H9 (cell line): ENCODE measurements around the gene IZUMO2. TPM values are rescaled to one million over a fixed set of nuclear protein-coding genes. Genes with fewer than 3 reads are reported as not detected.
"Not testable (repeated sequence)": the region's sequence is repeated elsewhere in the genome, so short reads cannot be mapped to it uniquely, and the experiment has no call there.

Source experiments
- DNase-seq: peaks from one replicate; pipeline ENCODE4 v3.0.0-alpha.2; 2017
- H2AFZ ChIP-seq: one replicate; pipeline ENCODE4 v1.6.1; 2013; ENCODE audit warnings: mild to moderate bottlenecking, low read length, control low read depth, moderate library complexity
- H2AK5ac ChIP-seq: 2 replicates; pipeline ENCODE4 v1.6.1; 2013; ENCODE audit warnings: low read length, control low read depth, mixed read lengths; ENCODE audit not compliant: insufficient read length
- H2BK120ac ChIP-seq: one replicate; pipeline ENCODE4 v1.6.1; 2013; ENCODE audit warnings: low read depth, mild to moderate bottlenecking, low read length, control low read depth, inconsistent platforms; ENCODE audit not compliant: poor library complexity, severe bottlenecking
- H2BK12ac ChIP-seq: 2 replicates; pipeline ENCODE4 v1.6.1; 2013; ENCODE audit warnings: low read length, control low read depth, mixed read lengths, low read depth; ENCODE audit not compliant: insufficient read length
- H2BK15ac ChIP-seq: 2 replicates; pipeline ENCODE4 v1.6.1; 2013; ENCODE audit warnings: low read depth, low read length, control low read depth
- H2BK20ac ChIP-seq: one replicate; pipeline ENCODE4 v1.6.1; 2013; ENCODE audit warnings: low read depth, mild to moderate bottlenecking, low read length, control low read depth, inconsistent platforms; ENCODE audit not compliant: poor library complexity, severe bottlenecking
- H2BK5ac ChIP-seq: 2 replicates; pipeline ENCODE4 v1.6.1; 2013; ENCODE audit warnings: low read length, control low read depth, mixed read lengths; ENCODE audit not compliant: insufficient read length
- H3K14ac ChIP-seq: 2 replicates; pipeline ENCODE4 v1.6.1; 2013; ENCODE audit warnings: low read length, control low read depth; ENCODE audit not compliant: insufficient read depth
- H3K18ac ChIP-seq: 2 replicates; pipeline ENCODE4 v1.6.1; 2013; ENCODE audit warnings: low read depth, mild to moderate bottlenecking, mixed read lengths, low read length, control low read depth; ENCODE audit not compliant: insufficient read length
- H3K23ac ChIP-seq: 2 replicates; pipeline ENCODE4 v1.6.1; 2013; ENCODE audit warnings: low read length, control low read depth, mixed read lengths, low read depth; ENCODE audit not compliant: insufficient read length
- H3K23me2 ChIP-seq: 2 replicates; pipeline ENCODE4 v1.6.1; 2013; ENCODE audit warnings: low read depth, mild to moderate bottlenecking, mixed read lengths, low read length, control low read depth; ENCODE audit not compliant: insufficient read length, poor library complexity, severe bottlenecking
- H3K27ac ChIP-seq: 2 replicates; pipeline ENCODE4 v1.5.1; 2013; ENCODE audit warnings: low read length, control low read depth, mixed read lengths, low read depth; ENCODE audit not compliant: insufficient read length
- H3K27me3 ChIP-seq: 2 replicates; pipeline ENCODE4 v1.6.1; 2013; ENCODE audit warnings: low read length, control low read depth, inconsistent platforms; ENCODE audit not compliant: insufficient read depth
- H3K4ac ChIP-seq: 2 replicates; pipeline ENCODE4 v1.6.1; 2013; ENCODE audit warnings: low read depth, mild to moderate bottlenecking, control low read depth, inconsistent platforms, low read length, moderate library complexity
- H3K4me1 ChIP-seq: 2 replicates; pipeline ENCODE4 v1.6.1; 2013; ENCODE audit warnings: low read length, control low read depth, inconsistent platforms; ENCODE audit not compliant: insufficient read depth
- H3K4me2 ChIP-seq: 2 replicates; pipeline ENCODE4 v1.6.1; 2013; ENCODE audit warnings: low read length, control low read depth, mixed read lengths; ENCODE audit not compliant: insufficient read length, insufficient read depth
- H3K56ac ChIP-seq: 2 replicates; pipeline ENCODE4 v1.6.1; 2013; ENCODE audit warnings: low read depth, mild to moderate bottlenecking, mixed read lengths, low read length, control low read depth; ENCODE audit not compliant: insufficient read length
- H3K79me1 ChIP-seq: 2 replicates; pipeline ENCODE4 v1.6.1; 2013; ENCODE audit warnings: low read depth, mild to moderate bottlenecking, moderate library complexity, low read length, control low read depth, inconsistent platforms; ENCODE audit not compliant: insufficient read depth, poor library complexity, severe bottlenecking
- H3K79me2 ChIP-seq: 2 replicates; pipeline ENCODE4 v1.6.1; 2013; ENCODE audit warnings: low read length, control low read depth, inconsistent platforms; ENCODE audit not compliant: insufficient read depth
- H3K9ac ChIP-seq: 2 replicates; pipeline ENCODE4 v1.6.1; 2013; ENCODE audit warnings: low read length, control low read depth, mixed read lengths; ENCODE audit not compliant: insufficient read length; ENCODE audit errors: extremely low read depth
- H3K9me3 ChIP-seq: one replicate; pipeline ENCODE4 v1.6.1; 2013; ENCODE audit warnings: low read depth, low read length, inconsistent platforms; ENCODE audit not compliant: control insufficient read depth
- H3T11ph ChIP-seq: one replicate; pipeline ENCODE4 v1.6.1; 2013; ENCODE audit warnings: mild to moderate bottlenecking, low read length, control low read depth, inconsistent platforms
- H4K20me1 ChIP-seq: one replicate; pipeline ENCODE4 v1.6.1; 2013; ENCODE audit not compliant: control insufficient read depth, insufficient read length, insufficient read depth
- H4K5ac ChIP-seq: 2 replicates; pipeline ENCODE4 v1.6.1; 2013; ENCODE audit warnings: low read depth, mild to moderate bottlenecking, mixed read lengths, low read length, control low read depth; ENCODE audit not compliant: insufficient read length
- H4K8ac ChIP-seq: replicated peaks from 2 replicates; pipeline ENCODE4 v1.6.1; 2013; ENCODE audit warnings: low read length, control low read depth, mixed read lengths, low read depth; ENCODE audit not compliant: insufficient read length
- H4K91ac ChIP-seq: 2 replicates; pipeline ENCODE4 v1.6.1; 2013; ENCODE audit warnings: low read depth, mild to moderate bottlenecking, moderate library complexity, mixed read lengths, low read length, control low read depth; ENCODE audit not compliant: insufficient read length
- H3K27ac Mint-ChIP-seq, 3 experiments: 2 replicates in 2 of 3; 3 replicates in 1 of 3; pipeline ENCODE4 v1.8.0; 2020 to 2021; ENCODE audit warnings: mixed read lengths in 3 of 3, mild to moderate bottlenecking in 1 of 3, moderate library complexity in 1 of 3
- H3K27me3 Mint-ChIP-seq: 2 replicates; pipeline ENCODE4 v1.8.0; 2021; ENCODE audit warnings: low read depth, mild to moderate bottlenecking, moderate library complexity, mixed read lengths
- H3K36me3 Mint-ChIP-seq, 3 experiments: 2 replicates in 2 of 3; 3 replicates in 1 of 3; pipeline ENCODE4 v1.8.0; 2020 to 2021; ENCODE audit warnings: low read depth in 3 of 3, mixed read lengths in 3 of 3; ENCODE audit not compliant: insufficient read depth in 1 of 3
- H3K4me1 Mint-ChIP-seq, 2 experiments: 2 replicates each; pipeline ENCODE4 v1.8.0; 2020; ENCODE audit warnings: mixed read lengths in 2 of 2
- H3K4me3 Mint-ChIP-seq, 2 experiments: 2 replicates in 1 of 2; 3 replicates in 1 of 2; pipeline ENCODE4 v1.8.0; 2020 to 2021; ENCODE audit warnings: mild to moderate bottlenecking in 2 of 2, mixed read lengths in 2 of 2, moderate library complexity in 1 of 2
- H3K9me3 Mint-ChIP-seq, 2 experiments: 2 replicates in 1 of 2; 3 replicates in 1 of 2; pipeline ENCODE4 v1.8.0; 2020; ENCODE audit warnings: mild to moderate bottlenecking in 2 of 2, mixed read lengths in 2 of 2, moderate library complexity in 1 of 2
- CTCF ChIP-seq: fragments of 200-600 bp; sonication (generic); conservative IDR thresholded peaks from 3 replicates; pipeline ENCODE4 v1.8.0; 2021; ENCODE audit warnings: antibody characterized with exemption, mild to moderate bottlenecking
- WGBS: extraction: QIAGEN DNeasy Blood & Tissue Kit; methylation state at CpG from one replicate; pipeline ENCODE4 v1.1.7; 2013; ENCODE audit warnings: missing lambda C conversion rate, low lambda C conversion rate, mixed read lengths; ENCODE audit not compliant: insufficient read length; ENCODE audit errors: extremely low coverage; 5-methylcytosine and 5-hydroxymethylcytosine counted together
- total RNA-seq: library from RNA; stranded (reverse); gene quantifications from 2 replicates; pipeline ENCODE4 v1.2.1, GENCODE V29; 2021

Gene IZUMO2
- total RNA-seq, 1 experiment from 2014 or later: not detected

- not testable (repeated sequence) for H2BK120ac ChIP-seq, H3K4me2 ChIP-seq, H4K91ac ChIP-seq, H3K36me3 Mint-ChIP-seq, H3K18ac ChIP-seq, H3K23me2 ChIP-seq, H2AFZ ChIP-seq, H4K8ac ChIP-seq, H3T11ph ChIP-seq, H3K9ac ChIP-seq, H3K79me2 ChIP-seq, H3K27me3 ChIP-seq, H2BK5ac ChIP-seq, H3K4ac ChIP-seq, H4K20me1 ChIP-seq, H2BK15ac ChIP-seq, H3K9me3 ChIP-seq, H2AK5ac ChIP-seq, H3K79me1 ChIP-seq, H3K4me1 Mint-ChIP-seq, H2BK12ac ChIP-seq, H4K5ac ChIP-seq, H3K23ac ChIP-seq, H3K56ac ChIP-seq, H3K4me3 Mint-ChIP-seq, DNase-seq, H3K14ac ChIP-seq, H2BK20ac ChIP-seq, H3K27ac Mint-ChIP-seq, H3K4me1 ChIP-seq, H3K27ac ChIP-seq
- TF ChIP-seq CTCF: peak; percentile 36
- WGBS: no CpG with 5 or more reads among the region's 1 CpG
- Mint-ChIP-seq H3K27me3 (peaks cover 20% of the 10 kb centered on the region), H3K9me3 (peaks cover 9 to 12% of the 10 kb centered on the region in 2 experiments; a peak in 4 of 5 replicates)
These were observed 21.2 kb downstream of the IZUMO2 start for GRCh38 chr19:50141921-50142320.

GRCh38 chr19:50140118-50140845, 22.8 kb downstream of the IZUMO2 start:
- H3K4ac ChIP-seq, H2BK20ac ChIP-seq, H3K4me3 Mint-ChIP-seq, H3K27me3 Mint-ChIP-seq, H3K79me2 ChIP-seq, H3K23me2 ChIP-seq, H4K5ac ChIP-seq, H2AK5ac ChIP-seq, H3K14ac ChIP-seq, H3K9ac ChIP-seq, H3K27ac Mint-ChIP-seq, H3K27me3 ChIP-seq, H4K8ac ChIP-seq, H2BK120ac ChIP-seq, H2BK12ac ChIP-seq, H4K91ac ChIP-seq, H3K18ac ChIP-seq, H3K23ac ChIP-seq, H3K4me1 Mint-ChIP-seq, H2AFZ ChIP-seq, H3K27ac ChIP-seq, H3K56ac ChIP-seq, DNase-seq, H3K4me1 ChIP-seq, H3K36me3 Mint-ChIP-seq, H3K79me1 ChIP-seq, H3T11ph ChIP-seq, H3K4me2 ChIP-seq, H2BK15ac ChIP-seq, H3K9me3 ChIP-seq, H2BK5ac ChIP-seq, H4K20me1 ChIP-seq: not testable (repeated sequence)
- peaks cover 9 to 12% of the 10 kb centered on the region in 2 experiments; a peak in 4 of 5 replicates for H3K9me3 Mint-ChIP-seq
- WGBS: no CpG with 5 or more reads among the region's 36 CpGs
